Measurements from ENCODE around the gene SRSF8.

SRSF8 gene

GRCh38 chr11:95057959-95058358 is 8.8 kb upstream of the SRSF8 start:
- no peak overlapping the region for H3K27ac ChIP-seq
- TF ChIP-seq CTCF (IDR thresholded peaks at IDR 0.05) (no peak), ZFX (IDR thresholded peaks at IDR 0.05; ENCODE audit: borderline replicate concordance) (no peak)

DNA sequence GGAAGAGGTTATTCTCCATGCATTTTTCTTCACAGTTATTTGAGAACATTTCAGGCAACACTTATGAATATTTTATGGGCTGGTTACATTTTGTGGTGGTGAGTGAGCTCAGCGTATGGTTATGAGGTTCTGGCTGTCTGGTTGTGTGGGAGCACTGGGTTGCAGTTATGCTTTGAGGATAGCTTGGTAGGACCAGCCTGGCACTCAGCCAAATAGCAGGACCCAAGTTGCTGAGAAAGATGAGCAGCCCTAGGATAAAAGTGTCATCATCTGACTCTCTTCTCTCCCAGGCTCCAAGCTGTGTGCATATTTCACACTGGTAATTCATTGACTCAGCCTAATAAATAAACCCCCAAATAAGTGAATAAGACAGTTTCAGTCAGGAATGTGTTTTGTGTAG is 8.1 kb upstream of the SRSF8 start:
- TF ChIP-seq ZFX (IDR thresholded peaks at IDR 0.05; ENCODE audit: borderline replicate concordance) (no peak), CTCF (IDR thresholded peaks at IDR 0.05) (no peak)

DNA sequence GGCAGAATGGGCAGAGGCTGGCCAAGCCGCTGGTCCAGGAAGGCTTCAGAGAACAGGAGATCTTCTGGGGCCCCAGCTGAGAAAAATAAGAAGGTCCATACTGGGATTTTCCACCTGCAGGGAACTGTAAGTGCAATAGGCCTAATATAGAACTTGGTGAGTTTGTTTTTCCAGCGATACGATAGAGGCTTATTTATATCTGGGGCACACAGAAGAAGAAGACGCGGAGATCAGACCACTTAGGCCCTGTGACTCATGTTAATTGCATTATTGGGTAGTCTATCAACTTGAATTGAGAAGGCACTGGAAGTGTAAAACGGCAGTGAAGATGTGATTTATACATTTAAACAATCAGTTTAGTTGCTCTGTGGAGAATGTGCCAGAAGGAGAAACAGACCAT is 7.7 kb upstream of the SRSF8 start:
- H3K27ac ChIP-seq: no peak overlapping the region
- TF ChIP-seq CTCF (IDR thresholded peaks at IDR 0.05): no peak
- TF ChIP-seq ZFX (IDR thresholded peaks at IDR 0.05; ENCODE audit: borderline replicate concordance): no peak

More for the DNA sequence above, 8.1 kb upstream of the SRSF8 start:
- H3K27ac ChIP-seq: no peak overlapping the region

GRCh38 chr11:95065336-95065735 is 1.4 kb upstream of the SRSF8 start:
- no peak for TF ChIP-seq ZFX (IDR thresholded peaks at IDR 0.05; ENCODE audit: borderline replicate concordance)
- TF ChIP-seq CTCF (IDR thresholded peaks at IDR 0.05): no peak
- H3K27ac ChIP-seq: no peak overlapping the region

DNA sequence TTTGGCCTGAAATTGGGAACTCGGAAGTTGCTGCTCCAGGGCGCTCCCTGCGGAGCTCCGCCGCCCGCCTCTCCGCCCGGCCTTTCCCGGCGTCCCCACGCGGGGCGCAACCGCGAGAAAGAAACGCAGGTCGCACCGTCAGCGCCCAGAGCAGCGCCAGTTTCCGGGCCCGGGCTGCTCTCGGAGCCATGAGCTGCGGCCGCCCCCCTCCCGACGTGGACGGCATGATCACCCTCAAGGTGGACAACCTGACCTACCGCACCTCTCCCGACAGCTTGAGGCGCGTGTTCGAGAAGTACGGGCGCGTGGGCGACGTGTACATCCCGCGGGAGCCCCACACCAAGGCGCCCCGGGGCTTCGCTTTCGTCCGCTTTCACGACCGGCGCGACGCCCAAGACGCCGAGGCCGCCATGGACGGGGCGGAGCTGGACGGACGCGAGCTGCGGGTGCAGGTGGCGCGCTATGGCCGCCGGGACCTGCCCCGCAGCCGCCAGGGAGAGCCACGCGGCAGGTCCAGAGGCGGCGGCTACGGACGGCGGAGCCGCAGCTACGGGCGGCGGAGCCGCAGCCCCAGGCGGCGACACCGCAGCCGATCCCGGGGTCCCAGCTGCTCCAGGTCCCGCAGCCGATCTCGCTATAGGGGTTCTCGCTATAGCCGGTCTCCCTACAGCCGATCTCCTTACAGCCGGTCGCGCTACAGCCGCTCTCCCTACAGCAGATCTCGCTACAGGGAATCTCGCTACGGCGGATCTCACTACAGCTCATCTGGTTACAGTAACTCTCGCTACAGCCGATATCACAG is 521 bp downstream of the SRSF8 start:
- H3K27ac ChIP-seq: peak overlapping the region; percentile 95
- TF ChIP-seq CTCF (IDR thresholded peaks at IDR 0.05) (peak; percentile 57), ZFX (IDR thresholded peaks at IDR 0.05; ENCODE audit: borderline replicate concordance) (no peak)

DNA sequence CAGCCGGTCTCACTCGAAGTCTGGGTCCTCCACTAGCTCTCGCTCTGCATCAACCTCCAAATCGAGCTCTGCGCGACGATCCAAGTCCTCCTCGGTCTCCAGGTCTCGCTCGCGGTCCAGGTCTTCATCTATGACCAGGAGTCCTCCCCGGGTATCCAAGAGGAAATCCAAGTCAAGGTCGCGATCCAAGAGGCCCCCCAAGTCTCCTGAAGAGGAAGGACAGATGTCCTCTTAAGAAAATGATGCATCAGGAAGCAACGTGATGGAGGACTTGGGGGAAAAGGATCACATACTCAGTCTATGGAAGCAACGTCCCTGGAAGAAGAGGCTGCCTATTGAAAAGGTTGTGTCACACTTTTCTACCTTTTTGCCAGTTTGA is 1.1 kb downstream of the SRSF8 start:
- peak overlapping the region; percentile 95 for H3K27ac ChIP-seq

More for the DNA sequence above, 1.1 kb downstream of the SRSF8 start:
- TF ChIP-seq CTCF (IDR thresholded peaks at IDR 0.05) (no peak), ZFX (IDR thresholded peaks at IDR 0.05; ENCODE audit: borderline replicate concordance) (no peak)
